C4-2B (cell line): ENCODE data around the gene FOXJ2.

ENCODE experiments used
- CTCF ChIP-seq: fragments of 450-650 bp; conservative IDR thresholded peaks from 2 replicates; pipeline ENCODE4 v1.5.1; 2017; ENCODE audit warnings: mild to moderate bottlenecking
- ZFX ChIP-seq: fragments of 450-650 bp; IDR thresholded peaks from 2 replicates; pipeline ENCODE4 v1.6.1; 2017

GRCh38 chr12:8030189-8030588 is 2.3 kb upstream of the FOXJ2 start:
- TF ChIP-seq CTCF, result no peak
- no peak for TF ChIP-seq ZFX
